Panc1 (cell line): ENCODE measurements around the gene BICRA.

Experiments used
- CTCF ChIP-seq: fragments of 450-650 bp; IDR thresholded peaks from 2 replicates; pipeline ENCODE4 v1.5.1; 2017; ENCODE audit warnings: mild to moderate bottlenecking
- REST ChIP-seq, 2 experiments: IDR thresholded peaks; 2 replicates each; pipeline ENCODE4 v1.6.1; 2011 to 2012; ENCODE audit warnings: low read depth in 2 of 2, control low read depth in 1 of 2, low read length in 1 of 2, mild to moderate bottlenecking in 1 of 2, moderate library complexity in 1 of 2; ENCODE audit not compliant: insufficient read depth in 1 of 2
- TCF7L2 ChIP-seq: IDR thresholded peaks from 2 replicates; pipeline ENCODE4 v1.6.1; 2011; ENCODE audit warnings: mild to moderate bottlenecking, low read depth, low read length, inconsistent platforms

GRCh38 chr19:47752440-47753211 lies 143.7 kb downstream of the BICRA start:
- TF ChIP-seq CTCF (no peak), REST (IDR thresholded peaks at IDR 0.05; ENCODE audit: insufficient read depth in 1 of 2, low read depth in 2 of 2, low read length in 1 of 2) (no peak), TCF7L2 (no peak)
